Natural killer cell (primary cell): ENCODE data around the gene BAG5. TPM values are rescaled to one million over a fixed set of nuclear protein-coding genes. Genes with fewer than 3 reads are reported as not detected.

ENCODE experiments used
- ATAC-seq, 3 donors: fragments of 150-1000 bp in 2 of 3; fragments of 200-7000 bp in 1 of 3; cut with Tn5 transposase; 1 replicate in 1 of 3; 2 replicates in 2 of 3; pipeline ENCODE4 v1.10.0; 2021; ENCODE audit warnings: mild to moderate bottlenecking in 2 of 3, moderate library complexity in 2 of 3
- DNase-seq, 2 donors: peaks; one replicate each; pipeline versions ENCODE4 v3.0.0 to v3.0.0-alpha.2; 2013 to 2021; ENCODE audit warnings: mixed read lengths in 1 of 2
- H3K27ac ChIP-seq: one replicate; pipeline ENCODE4 v1.5.1; 2013; ENCODE audit warnings: mild to moderate bottlenecking, low read length
- H3K27me3 ChIP-seq: one replicate; pipeline ENCODE4 v1.6.1; 2013; ENCODE audit warnings: low read length; ENCODE audit not compliant: control insufficient read depth, insufficient read depth
- H3K36me3 ChIP-seq: one replicate; pipeline ENCODE4 v1.6.1; 2013; ENCODE audit warnings: low read length; ENCODE audit not compliant: control insufficient read depth, insufficient read depth
- H3K4me1 ChIP-seq: one replicate; pipeline ENCODE4 v1.6.1; 2013; ENCODE audit warnings: low read length; ENCODE audit not compliant: control insufficient read depth, insufficient read depth
- H3K4me3 ChIP-seq: one replicate; pipeline ENCODE4 v1.5.1; 2013; ENCODE audit warnings: low read length
- H3K9me3 ChIP-seq: one replicate; pipeline ENCODE4 v1.6.1; 2013; ENCODE audit warnings: low read length; ENCODE audit not compliant: control insufficient read depth, insufficient read depth
- H3K27ac Mint-ChIP-seq, 2 donors: one replicate each; pipeline ENCODE4 v1.8.0; 2022; ENCODE audit warnings: mild to moderate bottlenecking in 2 of 2, mixed read lengths in 2 of 2, moderate library complexity in 1 of 2
- H3K27me3 Mint-ChIP-seq, 2 donors: one replicate each; pipeline ENCODE4 v1.8.0; 2022; ENCODE audit warnings: low read depth in 2 of 2, mixed read lengths in 2 of 2
- H3K36me3 Mint-ChIP-seq: one replicate; pipeline ENCODE4 v1.8.0; 2022; ENCODE audit warnings: mixed read lengths
- H3K4me1 Mint-ChIP-seq, 2 donors: one replicate each; pipeline ENCODE4 v1.8.0; 2022; ENCODE audit warnings: mixed read lengths in 2 of 2
- H3K4me3 Mint-ChIP-seq: one replicate; pipeline ENCODE4 v1.8.0; 2022; ENCODE audit warnings: mild to moderate bottlenecking, moderate library complexity, mixed read lengths
- H3K9me3 Mint-ChIP-seq, 2 donors: one replicate each; pipeline ENCODE4 v1.8.0; 2022; ENCODE audit warnings: mixed read lengths in 2 of 2
- WGBS: methylation state at CpG from one replicate; pipeline ENCODE4 v1.1.7; 2013; ENCODE audit warnings: missing lambda C conversion rate; ENCODE audit not compliant: insufficient coverage; 5-methylcytosine and 5-hydroxymethylcytosine counted together
- intact Hi-C: fragments of 100-400 bp; cut with micrococcal nuclease; formaldehyde crosslinking; loops from one replicate; pipeline ENCODE4 v1.14.2; 2022
- total RNA-seq, 4 donors: library from RNA; stranded (reverse); fragments of 120-200 nt in 1 of 4; gene quantifications; one replicate each; pipeline versions ENCODE4 v1.2.3 to v1.2.4, GENCODE V29; 2013 to 2022
- TF ChIP-seq, protein P1 (sequence below): fragments of 200-600 bp; IDR thresholded peaks from one replicate; pipeline ENCODE4 v1.8.0; 2022; ENCODE audit warnings: antibody characterized with exemption

The BAG5 gene
- total RNA-seq, 3 donors from 2014 or later (not counting 1 experiment from before 2014, with no cell fraction given) = 36.1 to 48.0 (median 47.0) TPM

DNA sequence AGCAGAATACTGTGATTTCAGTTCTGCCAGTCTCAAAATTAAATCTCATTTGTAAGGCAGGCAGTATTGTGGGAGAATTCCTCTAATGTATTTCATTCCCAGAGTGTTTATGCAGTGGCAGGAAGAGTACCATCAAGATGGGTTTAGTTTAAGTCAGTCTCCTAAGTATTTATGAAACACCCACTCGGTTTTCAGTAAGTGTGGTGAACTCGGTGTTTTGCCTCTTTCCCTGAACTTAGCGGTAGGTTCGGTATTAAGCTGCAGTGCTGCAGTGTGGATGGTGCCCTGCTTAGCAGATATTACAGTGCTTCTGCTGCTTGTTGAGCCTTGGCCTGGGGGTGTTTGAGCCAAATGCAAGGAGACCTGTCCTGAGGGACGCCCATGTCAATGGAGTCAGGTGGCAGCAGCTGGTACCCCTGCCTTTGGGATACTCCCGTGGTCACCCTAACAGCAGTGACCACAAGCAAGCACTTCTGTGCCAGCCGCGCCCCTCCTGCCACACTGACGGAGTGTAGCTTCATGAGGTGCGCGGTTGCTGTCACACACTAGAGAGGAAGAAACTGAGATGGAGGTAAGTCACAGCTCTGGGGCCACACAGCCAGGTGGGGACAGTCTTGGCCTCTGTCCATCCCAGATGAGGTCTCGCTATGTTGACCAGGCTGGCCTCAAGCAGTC lies 16.1 kb upstream of the BAG5 start:
- no peaks in the 10 kb centered on the region for H3K9me3 Mint-ChIP-seq
- H3K4me1 Mint-ChIP-seq = no peaks in the 10 kb centered on the region
- intact Hi-C loops = no loop called here
- Histone ChIP-seq H3K4me1 (no peaks in the 10 kb centered on the region), H3K27me3 (no peaks in the 10 kb centered on the region), H3K36me3 (peaks cover 41% of the 10 kb centered on the region), H3K4me3 (no peak overlapping the region), H3K9me3 (no peaks in the 10 kb centered on the region), H3K27ac (no peak overlapping the region)
- DNase-seq (no peak), ATAC-seq (no peak)
- 96% methylated on average over 12 of the region's 12 CpGs for WGBS
- TF ChIP-seq, protein P1, sequence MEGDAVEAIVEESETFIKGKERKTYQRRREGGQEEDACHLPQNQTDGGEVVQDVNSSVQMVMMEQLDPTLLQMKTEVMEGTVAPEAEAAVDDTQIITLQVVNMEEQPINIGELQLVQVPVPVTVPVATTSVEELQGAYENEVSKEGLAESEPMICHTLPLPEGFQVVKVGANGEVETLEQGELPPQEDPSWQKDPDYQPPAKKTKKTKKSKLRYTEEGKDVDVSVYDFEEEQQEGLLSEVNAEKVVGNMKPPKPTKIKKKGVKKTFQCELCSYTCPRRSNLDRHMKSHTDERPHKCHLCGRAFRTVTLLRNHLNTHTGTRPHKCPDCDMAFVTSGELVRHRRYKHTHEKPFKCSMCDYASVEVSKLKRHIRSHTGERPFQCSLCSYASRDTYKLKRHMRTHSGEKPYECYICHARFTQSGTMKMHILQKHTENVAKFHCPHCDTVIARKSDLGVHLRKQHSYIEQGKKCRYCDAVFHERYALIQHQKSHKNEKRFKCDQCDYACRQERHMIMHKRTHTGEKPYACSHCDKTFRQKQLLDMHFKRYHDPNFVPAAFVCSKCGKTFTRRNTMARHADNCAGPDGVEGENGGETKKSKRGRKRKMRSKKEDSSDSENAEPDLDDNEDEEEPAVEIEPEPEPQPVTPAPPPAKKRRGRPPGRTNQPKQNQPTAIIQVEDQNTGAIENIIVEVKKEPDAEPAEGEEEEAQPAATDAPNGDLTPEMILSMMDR = no peak
- H3K36me3 Mint-ChIP-seq = peaks cover 8% of the 10 kb centered on the region
- no peak overlapping the region for H3K4me3 Mint-ChIP-seq
- no peak overlapping the region for H3K27ac Mint-ChIP-seq
- no peaks in the 10 kb centered on the region for H3K27me3 Mint-ChIP-seq

DNA sequence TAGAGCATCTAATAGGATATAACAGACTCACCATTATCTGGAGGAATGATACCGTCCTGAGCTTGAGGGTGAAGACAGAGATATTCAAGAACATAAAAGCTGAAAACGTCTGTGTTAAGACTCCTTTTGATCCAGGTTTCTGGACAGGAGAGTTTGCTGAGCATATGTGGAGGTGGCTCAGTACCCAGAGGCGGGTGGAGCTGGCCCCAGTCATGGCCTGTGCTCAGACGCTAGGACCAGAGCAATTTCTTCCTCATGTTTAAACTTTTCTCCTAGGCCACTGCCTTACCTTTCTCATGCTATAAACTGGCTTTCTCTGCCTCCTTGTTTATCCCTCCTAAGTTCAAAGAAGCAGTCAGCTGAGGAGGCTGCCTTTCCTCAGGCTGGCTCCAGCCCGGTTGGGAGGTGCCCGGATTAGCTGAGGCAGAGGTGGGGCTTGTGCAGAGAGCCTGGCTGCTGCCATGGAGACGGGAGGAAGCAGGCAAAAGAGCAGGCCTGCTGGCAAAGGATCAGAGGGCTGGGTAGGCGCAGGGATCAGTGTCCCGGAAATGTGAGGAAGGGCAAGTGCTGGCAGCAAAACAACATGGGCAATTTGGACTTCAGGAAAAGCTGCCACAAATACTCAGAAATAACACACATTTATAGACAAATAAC lies 14.0 kb upstream of the BAG5 start:
- peaks cover 8% of the 10 kb centered on the region for H3K36me3 Mint-ChIP-seq
- TF ChIP-seq, protein P1 = no peak
- WGBS = 92% methylated on average over 9 of the region's 9 CpGs
- intact Hi-C loops = no loop called here
- H3K9me3 Mint-ChIP-seq = no peaks in the 10 kb centered on the region
- no peak for DNase-seq
- H3K36me3 ChIP-seq = peaks cover 36% of the 10 kb centered on the region
- H3K4me3 Mint-ChIP-seq = no peak overlapping the region
- no peak overlapping the region for H3K4me3 ChIP-seq
- H3K27me3 ChIP-seq = no peaks in the 10 kb centered on the region
- H3K4me1 ChIP-seq = no peaks in the 10 kb centered on the region
- no peaks in the 10 kb centered on the region for H3K27me3 Mint-ChIP-seq
- no peak for ATAC-seq
- H3K27ac Mint-ChIP-seq = no peak overlapping the region
- H3K4me1 Mint-ChIP-seq = no peaks in the 10 kb centered on the region
- no peak overlapping the region for H3K27ac ChIP-seq
- H3K9me3 ChIP-seq = no peaks in the 10 kb centered on the region

DNA sequence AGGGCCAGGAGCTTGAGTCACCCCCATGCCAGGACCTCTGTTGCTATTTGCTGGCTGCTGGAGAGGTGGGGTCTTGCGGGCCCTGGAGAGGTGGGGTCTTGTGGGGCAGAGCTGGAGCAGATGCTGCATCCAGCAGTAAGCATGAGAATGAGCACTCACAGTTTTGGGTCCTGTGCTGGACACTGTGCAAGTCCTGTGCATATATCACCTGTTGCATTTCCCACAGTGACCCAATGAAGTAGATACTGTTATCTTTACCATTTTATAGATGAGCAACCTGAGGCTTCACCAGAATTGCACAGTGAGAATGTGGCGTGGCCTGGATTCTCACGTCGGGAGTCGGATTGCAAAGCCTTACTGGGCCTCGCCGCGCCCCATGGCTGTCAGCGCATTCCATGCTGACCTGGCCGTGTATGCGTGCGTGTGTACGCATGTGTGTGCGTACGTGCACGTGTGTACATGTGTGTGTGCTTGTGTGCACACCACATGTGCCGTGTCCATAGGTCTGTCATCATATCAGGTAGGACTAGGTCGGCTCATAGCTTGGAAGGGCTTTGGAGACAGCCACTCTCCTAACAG lies 12.3 kb upstream of the BAG5 start:
- no peak overlapping the region for H3K27ac ChIP-seq
- TF ChIP-seq, protein P1 = no peak
- peaks cover 31% of the 10 kb centered on the region for H3K36me3 ChIP-seq

More for the DNA sequence above, 12.3 kb upstream of the BAG5 start:
- WGBS = 96% methylated on average over 18 of the region's 18 CpGs
- no peaks in the 10 kb centered on the region for H3K9me3 Mint-ChIP-seq
- no peaks in the 10 kb centered on the region for H3K4me1 Mint-ChIP-seq
- H3K4me3 ChIP-seq = no peak overlapping the region
- no peaks in the 10 kb centered on the region for H3K9me3 ChIP-seq
- ATAC-seq (no peak), DNase-seq (no peak)
- H3K4me1 ChIP-seq = no peaks in the 10 kb centered on the region
- H3K27me3 Mint-ChIP-seq = no peaks in the 10 kb centered on the region
- H3K4me3 Mint-ChIP-seq = no peak overlapping the region
- H3K36me3 Mint-ChIP-seq = peaks cover 8% of the 10 kb centered on the region
- no peak overlapping the region for H3K27ac Mint-ChIP-seq
- intact Hi-C loops = no loop called here
- no peaks in the 10 kb centered on the region for H3K27me3 ChIP-seq
